Measurements from ENCODE around the gene KIAA1755. TPM values are rescaled to one million over a fixed set of nuclear protein-coding genes. Genes with fewer than 3 reads are reported as not detected.

The KIAA1755 gene
- total and polyA plus RNA-seq, 2 of the 4 experiments (the other 2 are of a cell fraction) = 2.5 to 5.1 TPM

DNA sequence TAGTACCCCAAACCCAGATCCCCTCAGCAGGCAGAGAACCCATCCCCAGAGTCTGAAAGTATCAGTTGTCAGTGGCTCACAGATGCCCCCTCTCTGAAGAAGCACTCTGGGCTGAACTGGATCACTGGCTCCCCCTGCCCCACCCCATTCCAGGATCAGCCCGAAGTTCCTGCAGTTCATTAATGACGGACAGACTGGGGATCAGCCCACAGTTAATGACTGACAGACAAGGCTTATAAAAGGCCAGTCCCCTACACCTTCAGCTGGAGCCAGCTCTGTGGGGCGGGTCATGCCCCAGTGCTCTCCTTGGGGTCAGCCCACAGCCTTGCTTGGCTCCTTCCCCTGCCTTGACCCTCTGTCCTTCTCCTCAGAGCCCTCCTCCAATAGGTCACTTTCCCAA, 21.7 kb downstream of the KIAA1755 start:
- Histone ChIP-seq H2BK20ac (ENCODE audit: low read depth, low read length) (no peak overlapping the region), H3K9me3 (ENCODE audit: control insufficient read depth, insufficient read depth, low read length) (peaks cover 16% of the 10 kb centered on the region), H4K20me1 (ENCODE audit: insufficient read depth, low read length) (no peaks in the 10 kb centered on the region), H3K4me1 (ENCODE audit: control insufficient read depth, insufficient read depth, low read length) (no peaks in the 10 kb centered on the region), H3K27me3 (ENCODE audit: control insufficient read depth, insufficient read depth, low read length) (peaks cover 2% of the 10 kb centered on the region; the same call in 1 of the 2 replicates), H4K91ac (ENCODE audit: insufficient read depth, low read depth, low read length) (no peak overlapping the region), H2AK9ac (replicated peaks; ENCODE audit: low read depth, low read length, poor library complexity) (no peak overlapping the region), H2BK5ac (ENCODE audit: low read depth, low read length, poor library complexity, severe bottlenecking) (no peak overlapping the region), H2BK120ac (ENCODE audit: low read depth, low read length) (no peak overlapping the region), H3K18ac (ENCODE audit: low read depth, low read length) (no peak overlapping the region), H2AFZ (replicated peaks; ENCODE audit: low read length, poor library complexity) (no peak overlapping the region), H3K9ac (ENCODE audit: low read depth, low read length) (no peak overlapping the region), H3K56ac (ENCODE audit: extremely low read depth, insufficient read depth, low read length) (no peak overlapping the region), H3K79me1 (ENCODE audit: low read depth in 1 of 2, low read length in 2 of 2) (no peaks in the 10 kb centered on the region), H3K4me3 (ENCODE audit: insufficient read depth, low read depth, low read length) (no peak overlapping the region), H3K4ac (ENCODE audit: low read depth, low read length) (no peak overlapping the region), H3K23ac (ENCODE audit: low read depth, low read length) (no peak overlapping the region), H4K5ac (ENCODE audit: low read depth, low read length) (no peak overlapping the region), H3K36me3 (ENCODE audit: control insufficient read depth, insufficient read depth, low read length) (peaks cover 27% of the 10 kb centered on the region), H3K27ac (ENCODE audit: insufficient read depth, low read length) (no peak overlapping the region), H2AK5ac (ENCODE audit: low read depth, low read length) (no peak overlapping the region), H2BK15ac (ENCODE audit: low read depth, low read length) (no peak overlapping the region), H3K4me2 (ENCODE audit: low read depth, low read length) (no peak overlapping the region), H4K8ac (ENCODE audit: low read depth in 2 of 2, low read length in 2 of 2) (no peak overlapping the region), H3K14ac (replicated peaks; ENCODE audit: low read depth, low read length) (no peak overlapping the region), H3K9me1 (ENCODE audit: insufficient read depth, low read length) (no peaks in the 10 kb centered on the region)
- no peak for ATAC-seq (ENCODE audit: low read depth)
- ChIA-PET POLR2A (ENCODE audit: unreplicated experiment) (no interaction called here), CTCF (no interaction called here)
- no peak for TF ChIP-seq BHLHE40 (IDR thresholded peaks at IDR 0.05; ENCODE audit: low read depth, low read length)
- no TSS peak for BruUV-seq (replicated peaks)
- intact Hi-C loops (cut with micrococcal nuclease) (no loop called here), in situ Hi-C loops (cut with MboI; ENCODE audit: low sequenced_read_pairs) (loop anchor here (5.0 kb wide), 2 partner anchors 68 to 173 kb away; no protein-coding TSS in a partner anchor), dilution Hi-C loops (cut with HindIII; ENCODE audit: low sequenced_read_pairs, unreplicated experiment) (no loop called here)
- WGBS, 2 experiments (ENCODE audit: extremely low coverage in 2 of 2, insufficient read length in 1 of 2) = 57% methylated on average over 2 of the region's 3 CpGs; no CpG with 5 or more reads in 1 of the 2 experiments
- DNase-seq = no peak

Measured in IMR-90 (cell line).